ENCODE results near the gene ALK. TPM values are rescaled to one million over a fixed set of nuclear protein-coding genes. Genes with fewer than 3 reads are reported as not detected.

Gene ALK
- polyA plus RNA-seq, 1 of the 3 experiments (the other 2 are of a cell fraction), result 0.30 TPM

DNA sequence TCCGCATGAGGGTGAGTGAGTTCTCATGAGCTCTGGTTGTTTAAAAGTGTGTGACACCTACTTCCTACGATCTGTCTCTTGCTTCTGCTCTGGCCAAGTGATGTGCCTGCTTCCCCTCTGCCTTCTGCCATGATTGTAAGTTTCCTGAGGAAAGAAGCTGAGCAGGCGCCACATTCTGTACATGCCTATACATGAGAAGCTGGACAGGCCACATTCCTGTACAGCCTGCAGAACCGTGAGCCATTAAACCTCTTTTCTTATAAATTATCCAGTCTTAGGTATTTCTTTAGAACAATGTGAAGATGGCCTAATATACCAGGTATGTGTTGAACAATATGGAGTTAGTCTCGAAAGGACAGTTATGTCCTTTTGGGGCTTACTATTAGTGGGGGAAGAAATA, 281.0 kb downstream of the ALK start:
- no peaks in the 10 kb centered on the region for H4K20me1 ChIP-seq (ENCODE audit: insufficient read depth)
- TF ChIP-seq SMC3 (IDR thresholded peaks at IDR 0.05; ENCODE audit: low read depth, low read length), result no peak
- no peak for TF ChIP-seq MEF2A (IDR thresholded peaks at IDR 0.05; ENCODE audit: borderline replicate concordance, low read depth)
- no peaks in the 10 kb centered on the region for H3K79me2 ChIP-seq (ENCODE audit: insufficient read depth)
- no peak for DNase-seq
- no peaks in the 10 kb centered on the region for H3K9me2 ChIP-seq
- peak overlapping the region in 1 of 2 experiments; percentile 16; a peak in 1 of 4 replicates for H3K27ac ChIP-seq (ENCODE audit: low read depth in 2 of 2, low read length in 1 of 2)
- H3F3A ChIP-seq (replicated peaks; ENCODE audit: insufficient read depth), result no peaks in the 10 kb centered on the region
- H3K4me2 ChIP-seq, result no peak overlapping the region
- no peak overlapping the region for H3K4me3 ChIP-seq (ENCODE audit: low read depth in 2 of 2, low read length in 1 of 2)
- H3K27me3 ChIP-seq (ENCODE audit: insufficient read depth), result no peaks in the 10 kb centered on the region
- H3K9ac ChIP-seq, result no peak overlapping the region
- H3K9me3 ChIP-seq, result no peaks in the 10 kb centered on the region
- 42% methylated on average over 5 of the region's 5 CpGs for WGBS (ENCODE audit: low lambda C conversion rate)
- H3K36me3 ChIP-seq (replicated peaks in 1 of 2; ENCODE audit: control insufficient read depth in 1 of 2, insufficient read depth in 2 of 2, low read length in 1 of 2), result peaks cover 0 to 3% of the 10 kb centered on the region in 2 experiments
- ChIA-PET POLR2A (interaction anchor here (0.9 kb wide), 1 partner anchor 10 kb away, joined by 3 read pairs; no protein-coding TSS in a partner anchor), CTCF (interaction anchor here (1.3 kb wide), 1 partner anchor 124 kb away, joined by 3 read pairs; no protein-coding TSS in a partner anchor)
- H2AFZ ChIP-seq (ENCODE audit: low read depth), result no peak overlapping the region
- peaks cover 0 to 17% of the 10 kb centered on the region in 2 experiments; a peak in 2 of 4 replicates for H3K4me1 ChIP-seq (ENCODE audit: control insufficient read depth in 1 of 2, insufficient read depth in 2 of 2, low read depth in 1 of 2, low read length in 1 of 2)

GRCh38 chr2:29638641-29639040, 282.7 kb downstream of the ALK start:
- Histone ChIP-seq H4K20me1 (ENCODE audit: insufficient read depth) (no peaks in the 10 kb centered on the region), H3K79me2 (ENCODE audit: insufficient read depth) (no peaks in the 10 kb centered on the region), H3K4me1 (ENCODE audit: control insufficient read depth in 1 of 2, insufficient read depth in 2 of 2, low read depth in 1 of 2, low read length in 1 of 2) (peaks cover 0 to 17% of the 10 kb centered on the region in 2 experiments; a peak in 2 of 4 replicates), H3K27me3 (ENCODE audit: insufficient read depth) (no peaks in the 10 kb centered on the region), H3K4me3 (ENCODE audit: low read depth in 2 of 2, low read length in 1 of 2) (no peak overlapping the region), H3K4me2 (no peak overlapping the region), H3K9me3 (no peaks in the 10 kb centered on the region), H3F3A (replicated peaks; ENCODE audit: insufficient read depth) (no peaks in the 10 kb centered on the region), H3K36me3 (replicated peaks in 1 of 2; ENCODE audit: control insufficient read depth in 1 of 2, insufficient read depth in 2 of 2, low read length in 1 of 2) (peaks cover 0 to 3% of the 10 kb centered on the region in 2 experiments), H3K9ac (no peak overlapping the region), H2AFZ (ENCODE audit: low read depth) (no peak overlapping the region), H3K9me2 (no peaks in the 10 kb centered on the region), H3K27ac (ENCODE audit: low read depth in 2 of 2, low read length in 1 of 2) (peak overlapping the region in 1 of 2 experiments; percentile 69; a peak in 1 of 4 replicates)
- ChIA-PET POLR2A (interaction anchor here (0.6 kb wide), 1 partner anchor 17 kb away, joined by 3 read pairs; no protein-coding TSS in a partner anchor), CTCF (interaction anchor here (0.9 to 2.0 kb wide), 4 partner anchors 13 to 330 kb away, joined by 3 to 8 read pairs (median 3); no protein-coding TSS in a partner anchor)
- DNase-seq, result no peak
- TF ChIP-seq NRF1 (IDR thresholded peaks at IDR 0.05; ENCODE audit: low read depth, low read length) (no peak), RFX5 (IDR thresholded peaks at IDR 0.05; ENCODE audit: low read length) (no peak), ELF1 (IDR thresholded peaks at IDR 0.05) (no peak), MXI1 (IDR thresholded peaks at IDR 0.05; ENCODE audit: low read depth, low read length) (no peak), CTCF (IDR thresholded peaks at IDR 0.05) (no peak), CHD2 (IDR thresholded peaks at IDR 0.05; ENCODE audit: low read length, partially characterized antibody) (no peak), IRF3 (IDR thresholded peaks at IDR 0.05; ENCODE audit: low read depth, low read length) (no peak), SMC3 (IDR thresholded peaks at IDR 0.05; ENCODE audit: low read depth, low read length) (no peak), FOSL2 (IDR thresholded peaks at IDR 0.05; ENCODE audit: borderline replicate concordance, low read depth) (no peak), POLR2AphosphoS5 (IDR thresholded peaks at IDR 0.05; ENCODE audit: low read depth, low read length) (no peak), NFIC (IDR thresholded peaks at IDR 0.05; ENCODE audit: borderline replicate concordance) (no peak), EP300 (IDR thresholded peaks at IDR 0.05; ENCODE audit: borderline replicate concordance in 1 of 2, low read depth in 1 of 2, low read length in 1 of 2) (no peak), RCOR1 (IDR thresholded peaks at IDR 0.05; ENCODE audit: low read length) (no peak), FOXJ3 (CRISPR knock-in tag; IDR thresholded peaks at IDR 0.05) (no peak), YY1 (IDR thresholded peaks at IDR 0.05; ENCODE audit: low read depth) (no peak), TAF1 (IDR thresholded peaks at IDR 0.05; ENCODE audit: borderline replicate concordance, low read depth, low read length) (no peak)
- TF ChIP-seq, protein P1, sequence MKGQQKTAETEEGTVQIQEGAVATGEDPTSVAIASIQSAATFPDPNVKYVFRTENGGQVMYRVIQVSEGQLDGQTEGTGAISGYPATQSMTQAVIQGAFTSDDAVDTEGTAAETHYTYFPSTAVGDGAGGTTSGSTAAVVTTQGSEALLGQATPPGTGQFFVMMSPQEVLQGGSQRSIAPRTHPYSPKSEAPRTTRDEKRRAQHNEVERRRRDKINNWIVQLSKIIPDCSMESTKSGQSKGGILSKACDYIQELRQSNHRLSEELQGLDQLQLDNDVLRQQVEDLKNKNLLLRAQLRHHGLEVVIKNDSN (IDR thresholded peaks at IDR 0.05; ENCODE audit: borderline replicate concordance, low read depth), result no peak
- TF ChIP-seq, protein P2, sequence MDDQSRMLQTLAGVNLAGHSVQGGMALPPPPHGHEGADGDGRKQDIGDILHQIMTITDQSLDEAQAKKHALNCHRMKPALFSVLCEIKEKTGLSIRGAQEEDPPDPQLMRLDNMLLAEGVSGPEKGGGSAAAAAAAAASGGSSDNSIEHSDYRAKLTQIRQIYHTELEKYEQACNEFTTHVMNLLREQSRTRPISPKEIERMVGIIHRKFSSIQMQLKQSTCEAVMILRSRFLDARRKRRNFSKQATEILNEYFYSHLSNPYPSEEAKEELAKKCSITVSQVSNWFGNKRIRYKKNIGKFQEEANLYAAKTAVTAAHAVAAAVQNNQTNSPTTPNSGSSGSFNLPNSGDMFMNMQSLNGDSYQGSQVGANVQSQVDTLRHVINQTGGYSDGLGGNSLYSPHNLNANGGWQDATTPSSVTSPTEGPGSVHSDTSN (IDR thresholded peaks at IDR 0.05), result no peak
- TF ChIP-seq, protein P3, sequence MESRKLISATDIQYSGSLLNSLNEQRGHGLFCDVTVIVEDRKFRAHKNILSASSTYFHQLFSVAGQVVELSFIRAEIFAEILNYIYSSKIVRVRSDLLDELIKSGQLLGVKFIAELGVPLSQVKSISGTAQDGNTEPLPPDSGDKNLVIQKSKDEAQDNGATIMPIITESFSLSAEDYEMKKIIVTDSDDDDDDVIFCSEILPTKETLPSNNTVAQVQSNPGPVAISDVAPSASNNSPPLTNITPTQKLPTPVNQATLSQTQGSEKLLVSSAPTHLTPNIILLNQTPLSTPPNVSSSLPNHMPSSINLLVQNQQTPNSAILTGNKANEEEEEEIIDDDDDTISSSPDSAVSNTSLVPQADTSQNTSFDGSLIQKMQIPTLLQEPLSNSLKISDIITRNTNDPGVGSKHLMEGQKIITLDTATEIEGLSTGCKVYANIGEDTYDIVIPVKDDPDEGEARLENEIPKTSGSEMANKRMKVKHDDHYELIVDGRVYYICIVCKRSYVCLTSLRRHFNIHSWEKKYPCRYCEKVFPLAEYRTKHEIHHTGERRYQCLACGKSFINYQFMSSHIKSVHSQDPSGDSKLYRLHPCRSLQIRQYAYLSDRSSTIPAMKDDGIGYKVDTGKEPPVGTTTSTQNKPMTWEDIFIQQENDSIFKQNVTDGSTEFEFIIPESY (IDR thresholded peaks at IDR 0.05; ENCODE audit: borderline replicate concordance, low read depth), result no peak
- 37% methylated on average over 2 of the region's 2 CpGs for WGBS (ENCODE audit: low lambda C conversion rate)
